Anterior cingulate cortex (tissue), 58 donors: Measurements from ENCODE around the gene RAVER1.

ENCODE experiments used
- DNase-seq, 58 donors: peaks; one replicate each; lab custom pipeline; 2025; lab: John Stamatoyannopoulos, UW

RAVER1 gene

DNA sequence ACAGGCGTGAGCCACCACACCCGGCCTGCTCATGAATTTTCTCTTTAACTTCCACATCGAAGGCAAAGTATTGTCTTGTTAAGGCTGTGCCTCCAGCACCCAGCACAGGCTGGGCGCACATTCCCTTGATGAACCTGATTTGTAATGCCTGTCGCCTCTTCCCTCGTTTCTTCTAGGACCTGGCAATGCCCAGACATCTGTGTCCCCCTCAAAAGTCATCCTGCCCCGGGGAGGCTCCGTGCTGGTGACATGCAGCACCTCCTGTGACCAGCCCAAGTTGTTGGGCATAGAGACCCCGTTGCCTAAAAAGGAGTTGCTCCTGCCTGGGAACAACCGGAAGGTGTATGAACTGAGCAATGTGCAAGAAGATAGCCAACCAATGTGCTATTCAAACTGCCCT, 58.7 kb downstream of the RAVER1 start:
- no peak for DNase-seq

GRCh38 chr19:10271543-10272086, 61.7 kb downstream of the RAVER1 start:
- peak in 1 of 58 donors; percentile 27 for DNase-seq

DNA sequence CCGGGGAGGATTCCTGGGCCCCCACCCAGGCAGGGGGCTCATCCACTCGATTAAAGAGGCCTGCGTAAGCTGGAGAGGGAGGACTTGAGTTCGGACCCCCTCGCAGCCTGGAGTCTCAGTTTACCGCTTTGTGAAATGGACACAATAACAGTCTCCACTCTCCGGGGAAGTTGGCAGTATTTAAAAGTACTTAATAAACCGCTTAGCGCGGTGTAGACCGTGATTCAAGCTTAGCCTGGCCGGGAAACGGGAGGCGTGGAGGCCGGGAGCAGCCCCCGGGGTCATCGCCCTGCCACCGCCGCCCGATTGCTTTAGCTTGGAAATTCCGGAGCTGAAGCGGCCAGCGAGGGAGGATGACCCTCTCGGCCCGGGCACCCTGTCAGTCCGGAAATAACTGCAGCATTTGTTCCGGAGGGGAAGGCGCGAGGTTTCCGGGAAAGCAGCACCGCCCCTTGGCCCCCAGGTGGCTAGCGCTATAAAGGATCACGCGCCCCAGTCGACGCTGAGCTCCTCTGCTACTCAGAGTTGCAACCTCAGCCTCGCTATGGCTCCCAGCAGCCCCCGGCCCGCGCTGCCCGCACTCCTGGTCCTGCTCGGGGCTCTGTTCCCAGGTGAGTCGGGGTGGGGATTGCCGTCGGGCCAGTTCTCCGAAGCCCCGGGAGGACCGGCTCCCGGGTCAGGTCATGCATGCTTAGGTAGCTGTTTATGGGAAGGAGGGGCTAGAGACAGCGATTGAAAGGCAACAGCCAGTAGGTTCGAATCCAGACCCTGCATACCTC, 62.5 kb downstream of the RAVER1 start, which contains the start of gene ICAM1:
Gene ICAM1, plus strand, starts transcription at position 505 of the 779 bp plus-strand sequence. Its CDS starts 40 bp downstream, at position 545.
- DNase-seq = peak in 22 of 58 donors; percentile 2 to 65 (median 18)

GRCh38 chr19:10270180-10270615, 63.1 kb downstream of the RAVER1 start:
- DNase-seq = peak in 21 of 58 donors; percentile 5 to 35 (median 19)

DNA sequence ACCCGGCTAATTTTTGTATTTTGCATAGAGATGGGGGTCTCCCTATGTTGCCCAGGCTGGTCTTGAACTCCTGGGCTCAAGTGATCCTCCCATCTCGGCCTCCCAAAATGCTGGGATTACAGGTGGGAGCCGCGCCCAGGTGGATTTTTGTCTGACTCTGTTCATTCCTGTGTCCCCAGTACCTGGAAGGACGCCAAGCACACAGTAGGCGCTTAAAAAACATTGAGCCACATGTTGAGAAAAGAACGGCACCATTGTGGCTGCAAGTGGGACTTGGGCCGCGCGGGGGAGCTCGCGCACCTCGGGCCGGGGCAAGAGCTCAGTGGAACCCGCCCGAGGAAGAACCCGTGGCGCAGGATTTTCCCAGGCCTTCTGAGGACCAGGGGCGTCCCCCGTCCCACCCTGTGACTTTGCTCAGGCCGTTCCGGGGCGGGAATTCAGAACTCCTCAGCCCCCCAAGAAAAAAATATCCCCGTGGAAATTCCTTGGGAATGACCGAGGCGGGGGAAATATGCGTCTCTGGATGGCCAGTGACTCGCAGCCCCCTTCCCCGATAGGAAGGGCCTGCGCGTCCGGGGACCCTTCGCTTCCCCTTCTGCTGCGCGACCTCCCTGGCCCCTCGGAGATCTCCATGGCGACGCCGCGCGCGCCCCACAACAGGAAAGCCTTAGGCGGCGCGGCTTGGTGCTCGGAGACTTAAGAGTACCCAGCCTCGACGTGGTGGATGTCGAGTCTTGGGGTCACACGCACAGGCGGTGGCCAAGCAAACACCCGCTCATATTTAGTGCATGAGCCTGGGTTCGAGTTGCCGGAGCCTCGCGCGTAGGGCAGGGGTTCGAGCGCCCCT, 63.8 kb downstream of the RAVER1 start:
- peak in 54 of 58 donors; percentile 5 to 86 (median 52) for DNase-seq

DNA sequence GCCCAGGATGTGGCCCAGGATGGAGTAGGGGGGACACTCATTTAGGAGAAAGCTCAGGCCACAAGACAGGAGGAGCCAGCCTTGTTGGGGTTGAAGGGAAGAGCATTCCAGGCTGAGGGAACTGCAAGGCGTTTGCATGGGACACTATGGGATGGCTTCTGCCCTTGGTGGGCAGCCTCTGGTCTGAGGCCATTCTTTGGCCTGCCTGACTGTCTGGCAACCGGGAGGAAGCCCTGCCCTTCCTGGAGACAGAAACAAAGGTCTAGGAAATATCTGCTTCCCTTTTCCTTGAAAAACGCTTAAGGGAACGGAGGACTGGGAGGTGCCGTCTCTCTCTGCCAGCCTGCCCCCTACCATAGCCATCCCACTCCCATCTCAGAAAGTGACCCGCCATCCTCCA, 65.3 kb downstream of the RAVER1 start:
- DNase-seq = no peak

GRCh38 chr19:10266706-10267105, 66.6 kb downstream of the RAVER1 start:
- DNase-seq = no peak
